Stimulated activated CD8-positive, alpha-beta memory T cell treated with anti-CD3 and anti-CD28 coated beads, Interleukin-7, amount 100 ng/mL, for 48 hours (primary cell): ENCODE measurements around the gene KCND2.

Experiments used
- DNase-seq, 2 donors: peaks; one replicate each; pipeline ENCODE4 v3.0.0-alpha.2; 2020; ENCODE audit warnings: low read depth in 1 of 2; ENCODE audit errors: extremely low read depth in 1 of 2

The KCND2 gene

DNA sequence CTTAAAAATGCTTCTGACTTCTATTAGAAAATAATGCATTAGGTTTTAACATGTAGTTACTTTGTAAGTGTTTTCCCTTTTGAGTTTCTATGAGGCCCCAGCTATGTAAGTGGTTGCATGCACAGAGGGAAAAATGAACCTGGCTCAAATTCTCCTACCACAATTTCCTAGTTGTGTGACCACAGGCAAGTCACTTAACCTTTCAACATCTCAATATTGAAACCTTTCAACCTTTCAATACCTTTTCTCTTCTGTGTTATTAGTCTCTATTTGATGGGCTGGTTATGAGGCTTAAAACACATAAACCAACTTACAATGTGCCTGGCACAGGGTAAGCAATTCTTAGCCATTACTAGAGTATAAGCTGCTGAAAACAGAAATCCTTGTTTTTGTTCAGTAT, 203.0 kb downstream of the KCND2 start:
- no peak for DNase-seq

DNA sequence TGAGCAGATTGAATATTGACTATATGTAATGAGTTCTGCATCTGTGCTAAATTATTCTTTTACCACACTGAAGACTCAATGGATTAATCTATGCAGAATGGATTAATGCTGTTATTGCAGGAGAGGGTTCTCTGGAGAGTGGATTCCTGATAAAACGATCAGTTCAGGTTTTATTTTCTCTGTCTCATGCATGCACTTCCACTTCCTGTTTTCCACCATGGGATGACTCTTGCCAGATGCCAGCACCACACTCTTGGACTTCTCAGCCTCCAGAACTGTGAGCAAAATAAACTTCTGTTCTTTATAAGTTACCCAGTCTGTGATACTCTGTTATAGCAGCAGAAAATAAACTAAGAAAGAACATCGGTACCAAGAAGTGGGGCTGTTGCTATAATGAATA, 207.5 kb downstream of the KCND2 start:
- DNase-seq, result no peak

DNA sequence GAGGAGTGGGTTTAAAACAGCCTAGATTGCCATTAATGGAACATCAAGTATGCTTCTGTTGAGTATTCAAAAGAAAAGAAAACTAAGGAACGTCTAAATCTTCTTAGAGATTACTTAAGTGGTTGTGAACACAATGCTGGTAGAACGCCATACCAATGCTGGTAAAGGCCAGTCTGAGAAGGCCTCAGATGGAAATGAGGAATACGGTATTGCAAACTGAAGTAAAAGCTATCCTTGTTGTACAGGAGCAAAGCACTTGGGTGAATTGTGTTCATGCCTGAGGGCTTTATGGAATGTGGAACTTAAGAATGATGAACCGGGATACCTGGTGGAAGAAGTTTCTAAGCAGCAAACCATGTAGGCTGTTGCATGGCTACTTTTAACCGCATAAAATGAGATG, 208.0 kb downstream of the KCND2 start:
- DNase-seq, result no peak

DNA sequence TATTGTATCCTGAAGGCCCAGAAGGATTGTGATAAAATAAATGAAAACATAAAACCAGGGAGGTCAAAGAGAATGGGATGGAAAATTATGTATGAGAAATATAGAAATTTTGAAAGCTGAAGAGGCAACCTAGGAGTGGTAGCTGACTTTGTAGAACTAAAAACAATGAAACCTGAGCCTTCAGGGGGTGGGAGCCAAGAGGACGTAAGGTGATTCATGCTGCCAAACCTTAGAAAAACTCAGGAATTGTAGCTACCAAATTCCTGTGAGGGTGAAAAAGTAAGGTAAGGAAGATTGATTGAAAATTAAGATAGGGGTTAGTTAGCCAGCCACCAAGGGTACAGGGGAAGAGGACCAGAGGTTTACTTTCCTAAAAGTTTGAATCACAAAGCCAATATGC, 213.2 kb downstream of the KCND2 start:
- DNase-seq, result no peak

DNA sequence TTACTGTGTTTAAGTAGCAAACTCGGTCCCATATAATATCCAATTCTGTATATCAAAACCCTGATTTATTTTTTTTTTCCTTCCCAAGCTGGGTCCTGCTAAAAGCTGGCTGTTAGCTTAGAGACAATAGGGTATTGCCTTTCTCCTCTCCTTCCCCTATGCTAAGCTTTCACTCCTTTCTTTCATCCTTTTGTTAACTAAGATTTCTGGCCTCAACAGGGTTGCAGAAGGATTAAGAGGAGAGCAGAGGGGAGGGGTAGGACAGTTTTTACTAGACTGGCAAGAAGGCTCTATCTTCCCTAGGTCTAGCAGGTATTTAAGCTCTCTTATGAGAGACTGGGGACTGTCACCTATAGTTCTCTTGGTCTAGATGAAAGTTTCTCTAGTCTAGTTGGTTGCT, 229.2 kb downstream of the KCND2 start:
- DNase-seq, result no peak

DNA sequence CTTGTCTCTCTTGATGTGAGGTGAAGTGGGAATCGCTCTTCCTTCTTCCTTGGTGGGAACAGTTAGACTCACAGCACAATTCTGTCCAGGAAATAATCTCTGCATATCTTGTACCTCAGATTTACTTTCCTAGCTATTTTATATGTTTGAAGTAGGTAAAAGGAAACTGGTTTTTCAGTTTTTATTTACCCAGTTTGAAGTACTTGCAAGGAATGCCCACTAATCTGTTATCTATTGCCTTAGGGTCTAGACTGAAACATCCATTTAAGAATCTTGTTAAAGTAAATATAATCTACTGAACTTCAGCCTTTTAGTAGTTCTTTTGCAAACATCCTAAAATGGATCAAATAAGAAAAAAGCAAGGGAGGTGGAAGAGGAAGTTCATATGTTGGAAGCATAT, 229.8 kb downstream of the KCND2 start:
- no peak for DNase-seq

DNA sequence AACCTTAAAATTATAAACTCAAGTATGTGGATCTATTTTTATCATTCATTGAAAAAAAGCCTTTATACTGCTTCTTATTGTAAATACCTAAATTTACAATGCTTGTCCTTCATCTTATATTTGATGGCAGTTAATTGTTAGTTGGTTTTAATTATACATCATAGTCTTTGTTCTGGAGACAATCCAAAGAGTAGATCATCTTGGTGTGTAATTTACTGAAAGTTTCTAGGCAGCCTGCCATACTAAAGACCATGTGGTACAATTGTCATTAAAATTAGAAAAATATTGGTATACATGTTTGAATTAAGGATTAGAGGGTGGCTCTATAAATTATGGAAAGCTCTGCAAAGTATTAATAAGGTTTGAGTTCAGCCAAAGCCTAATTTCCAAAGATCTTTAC, 231.4 kb downstream of the KCND2 start:
- DNase-seq, result no peak

DNA sequence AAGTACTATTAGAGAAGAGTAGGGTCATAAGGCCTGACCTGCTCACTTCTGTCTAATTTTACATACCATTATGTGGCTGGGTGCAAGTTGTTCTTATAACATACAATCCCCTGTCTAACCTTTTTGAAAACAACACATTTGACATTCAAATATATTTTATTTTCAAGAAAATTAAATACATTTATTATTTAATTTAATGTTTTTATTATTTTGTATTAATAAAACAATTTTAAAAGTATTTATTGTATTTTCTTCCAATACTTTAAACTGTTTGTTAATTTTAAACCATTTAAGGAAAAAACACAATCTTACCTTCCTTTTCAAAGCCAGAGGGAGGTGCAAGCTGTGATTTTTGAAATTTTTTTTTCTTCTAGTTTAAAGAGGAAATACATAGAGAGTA, 232.8 kb downstream of the KCND2 start:
- DNase-seq, result no peak

DNA sequence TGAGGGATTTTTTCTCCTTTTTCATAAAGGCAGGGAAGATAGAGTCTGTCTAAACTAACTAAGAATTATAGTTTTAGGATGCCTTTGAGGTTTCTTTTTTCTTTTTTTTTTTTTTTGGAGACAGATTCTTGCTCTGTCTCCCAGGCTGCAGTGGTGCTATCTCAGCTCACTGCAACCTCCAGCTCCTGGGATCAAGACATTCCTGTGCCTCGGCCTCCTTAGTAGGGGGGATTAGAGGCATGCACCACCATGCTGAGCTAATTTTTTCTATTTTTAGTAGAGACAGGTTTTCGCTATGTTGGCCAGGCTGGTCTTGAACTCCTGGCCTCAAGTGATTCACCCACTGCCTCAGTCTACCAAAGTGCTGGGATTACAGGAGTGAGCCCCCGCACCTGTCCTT, 239.7 kb downstream of the KCND2 start:
- DNase-seq, result no peak

DNA sequence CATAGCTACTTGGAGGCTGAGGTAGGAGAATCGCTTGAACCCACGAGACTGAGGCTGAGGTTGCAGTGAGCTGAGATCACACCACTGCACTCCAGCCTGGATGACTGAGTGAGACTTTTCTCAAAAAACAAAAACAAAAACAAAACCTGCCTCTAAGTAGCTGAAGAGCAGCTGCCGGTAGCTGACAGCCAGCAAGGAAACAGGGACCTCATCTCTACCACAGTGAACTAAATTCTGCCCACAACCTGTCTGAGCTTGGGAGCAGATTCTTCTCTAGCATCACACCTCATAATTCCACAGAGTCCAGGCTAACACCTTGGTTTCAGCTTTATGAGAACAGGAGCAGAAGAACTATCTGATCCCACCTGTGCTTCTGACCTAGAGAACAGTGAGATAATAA, 246.2 kb downstream of the KCND2 start:
- DNase-seq, result no peak

DNA sequence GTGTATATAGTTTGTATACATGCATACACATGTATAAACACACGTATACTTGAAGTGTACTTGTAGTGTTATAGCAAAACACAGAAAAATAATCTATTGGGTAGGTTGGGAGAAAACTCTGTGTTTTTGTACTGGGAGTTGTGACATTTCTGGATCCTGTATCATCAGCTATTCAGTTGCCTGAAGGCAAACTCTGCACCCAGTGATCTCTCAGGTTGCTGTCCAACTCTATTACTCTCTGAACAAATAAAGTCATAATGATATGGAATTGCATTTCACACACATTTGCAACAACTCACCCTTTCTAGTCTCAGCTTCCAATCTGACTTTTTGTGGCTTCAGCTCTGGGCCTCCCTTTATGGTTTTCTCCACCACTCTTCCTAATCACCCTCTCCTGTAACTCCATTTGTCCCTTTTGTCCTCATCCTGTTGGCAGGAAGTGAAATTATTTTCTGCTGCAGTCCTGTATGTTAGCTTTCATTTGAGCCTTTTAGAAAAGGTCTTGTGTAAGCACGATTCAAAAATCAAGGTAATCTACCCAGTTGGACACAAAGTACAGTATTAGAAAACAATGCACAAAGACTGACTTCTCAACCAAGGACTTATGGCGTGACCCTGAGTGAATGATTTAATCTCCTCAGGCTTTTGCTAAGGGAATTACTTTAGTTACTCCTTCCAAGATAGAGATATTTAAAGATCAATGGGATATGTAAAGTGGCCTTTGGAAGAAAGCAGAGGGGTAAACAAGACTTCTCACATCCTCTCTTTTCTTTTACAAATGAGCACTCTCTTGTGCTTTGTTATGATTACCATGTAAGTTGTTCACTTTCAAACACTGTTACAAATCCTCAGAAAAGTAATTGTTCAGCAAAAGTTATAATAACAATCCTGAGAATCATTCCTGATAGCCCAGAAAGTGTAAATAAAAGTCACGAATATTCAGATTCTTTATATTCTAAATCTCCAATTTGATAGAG, 249.1 kb downstream of the KCND2 start:
- DNase-seq, result no peak

DNA sequence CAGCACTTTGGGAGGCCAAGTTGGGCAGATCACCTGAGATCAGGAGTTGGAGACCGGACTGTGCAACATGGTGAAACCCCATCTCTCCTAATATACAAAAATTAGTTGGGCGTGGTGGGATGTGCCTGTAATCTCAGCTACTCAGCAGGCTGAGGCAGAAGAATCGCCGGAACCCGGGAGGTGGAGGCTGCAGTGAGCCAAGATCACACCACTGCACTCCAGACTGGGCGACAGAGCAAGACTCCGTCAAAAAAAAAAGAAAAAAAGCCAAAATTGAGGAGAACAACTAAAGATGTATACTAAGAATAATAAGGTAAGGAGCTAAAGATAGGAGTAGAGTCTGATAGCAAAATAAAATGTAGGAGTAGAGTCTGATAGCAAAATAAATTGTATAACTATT, 251.0 kb downstream of the KCND2 start:
- DNase-seq, result no peak

DNA sequence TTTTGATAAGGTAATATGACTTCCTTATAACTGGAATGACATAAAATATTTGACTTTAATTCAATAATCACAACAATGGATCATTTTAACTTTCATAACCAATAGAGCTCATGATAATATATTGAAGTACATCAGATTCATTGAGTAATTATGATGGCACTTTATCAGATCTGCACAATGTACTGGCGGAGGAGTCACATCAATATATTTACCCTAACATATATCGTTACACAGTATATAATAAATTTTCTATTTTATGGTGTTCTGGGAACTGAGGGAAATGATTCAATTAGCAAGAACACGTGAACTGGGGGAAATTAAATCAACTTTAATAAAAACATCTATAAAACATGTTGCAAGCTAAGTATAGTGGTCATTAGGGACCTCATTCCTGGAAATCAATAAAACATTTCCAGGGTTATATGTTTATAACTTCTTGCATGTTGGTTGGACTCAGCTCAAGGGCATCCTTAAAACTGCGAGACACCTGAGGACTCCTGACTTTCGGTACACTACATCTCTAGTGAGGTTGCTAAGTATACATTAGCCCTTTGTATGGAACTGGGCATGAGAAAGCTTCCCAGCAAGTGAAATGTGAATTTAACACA, 254.0 kb downstream of the KCND2 start:
- no peak for DNase-seq

DNA sequence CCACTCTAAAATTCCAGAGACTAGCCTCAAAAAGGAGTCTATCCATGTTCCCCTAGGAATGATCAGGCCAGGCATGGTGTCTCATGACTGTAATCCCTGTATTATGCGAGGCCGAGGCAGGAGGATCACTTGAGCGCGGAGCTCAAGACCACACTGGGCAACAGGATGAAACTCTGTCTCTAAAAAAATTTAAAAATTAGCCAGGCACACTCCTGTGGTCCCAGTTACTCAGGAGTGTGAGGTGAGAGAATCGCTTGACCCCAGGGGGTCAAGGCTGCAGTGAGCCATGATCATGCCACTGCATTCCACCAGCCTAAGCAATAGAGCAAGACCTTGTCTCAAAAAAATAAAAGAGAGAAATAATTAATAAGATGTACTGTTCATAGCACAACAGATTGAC, 256.8 kb downstream of the KCND2 start:
- no peak for DNase-seq

DNA sequence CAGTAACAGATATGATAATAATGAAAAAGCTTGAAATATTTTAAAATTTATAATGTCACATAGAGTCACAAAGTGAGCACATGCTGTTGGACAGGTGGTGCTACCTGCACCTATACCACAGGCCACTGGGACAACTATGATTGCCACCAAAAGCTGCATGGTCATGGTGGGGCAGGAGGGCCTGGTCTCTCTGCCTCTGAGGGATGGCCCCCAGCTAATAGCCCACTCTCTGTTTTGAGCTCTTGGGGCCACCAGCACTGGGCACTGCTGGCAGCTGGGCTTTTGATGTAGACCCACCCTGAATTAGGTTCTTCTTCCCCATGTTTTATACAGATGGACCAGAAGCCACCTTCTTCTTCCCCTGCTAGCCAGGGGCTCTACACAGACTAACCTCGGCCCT, 265.4 kb downstream of the KCND2 start:
- DNase-seq, result no peak

DNA sequence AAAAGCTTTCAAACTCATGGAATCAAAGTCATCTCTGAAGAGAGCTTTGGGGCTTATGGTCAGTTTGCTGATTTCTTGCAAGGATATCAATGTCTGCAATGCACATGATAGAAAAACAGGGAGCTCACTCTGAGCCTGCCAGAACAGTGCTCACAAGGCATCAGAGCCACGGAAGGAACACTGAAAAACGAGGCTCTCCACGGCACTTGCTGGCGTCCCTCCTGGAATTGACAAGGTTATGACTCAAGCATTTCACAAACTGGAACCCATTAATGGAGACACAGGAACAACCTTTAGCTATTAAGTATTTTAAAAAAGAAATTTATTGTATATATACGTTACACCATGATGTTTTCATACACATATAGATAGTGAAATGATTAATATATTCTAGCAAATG, 266.3 kb downstream of the KCND2 start:
- no peak for DNase-seq

DNA sequence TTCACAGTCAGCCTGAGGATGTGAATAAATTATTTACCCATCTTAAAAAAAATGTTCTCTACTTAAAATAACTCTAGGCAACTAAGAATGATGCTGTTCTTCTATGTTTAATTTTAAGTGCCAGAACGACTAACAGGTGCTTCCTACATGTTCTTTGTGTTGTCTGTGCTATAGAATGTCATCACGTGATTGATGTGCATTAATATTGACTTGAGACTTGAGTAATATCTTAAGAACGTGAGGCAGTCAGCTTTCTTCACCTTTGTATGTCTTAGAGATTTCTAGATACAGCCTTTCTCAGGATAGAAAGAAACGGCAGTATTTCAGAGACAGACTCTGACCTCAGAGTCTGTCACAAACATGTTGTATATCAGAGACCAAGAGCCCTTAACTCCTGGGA, 274.6 kb downstream of the KCND2 start:
- DNase-seq, result no peak

DNA sequence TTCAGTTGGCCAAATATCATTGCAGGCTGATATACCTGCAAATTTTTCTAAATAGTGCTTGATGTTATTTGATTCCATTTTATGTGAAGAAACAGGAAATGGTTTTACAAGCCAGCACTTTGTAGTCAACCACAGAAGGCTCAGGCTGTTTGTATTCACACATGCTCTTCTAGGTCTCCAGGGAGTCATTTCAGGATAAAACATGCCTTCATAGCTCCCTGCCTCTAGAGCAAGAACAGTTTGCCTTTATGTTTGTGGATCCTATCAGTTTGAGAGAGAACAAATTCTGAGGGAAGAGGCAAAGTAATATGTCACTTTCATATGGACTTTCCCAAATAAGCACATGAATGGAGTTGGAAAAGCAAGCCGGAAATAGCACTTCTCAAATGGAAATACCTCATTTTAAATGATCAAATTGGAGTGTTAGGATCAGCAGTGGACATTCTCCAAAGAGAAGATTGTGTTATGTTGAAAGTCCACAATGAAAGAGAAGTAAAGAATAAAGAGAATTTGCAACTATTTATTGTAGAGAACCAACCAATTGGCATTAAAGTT, 277.6 kb downstream of the KCND2 start:
- no peak for DNase-seq

DNA sequence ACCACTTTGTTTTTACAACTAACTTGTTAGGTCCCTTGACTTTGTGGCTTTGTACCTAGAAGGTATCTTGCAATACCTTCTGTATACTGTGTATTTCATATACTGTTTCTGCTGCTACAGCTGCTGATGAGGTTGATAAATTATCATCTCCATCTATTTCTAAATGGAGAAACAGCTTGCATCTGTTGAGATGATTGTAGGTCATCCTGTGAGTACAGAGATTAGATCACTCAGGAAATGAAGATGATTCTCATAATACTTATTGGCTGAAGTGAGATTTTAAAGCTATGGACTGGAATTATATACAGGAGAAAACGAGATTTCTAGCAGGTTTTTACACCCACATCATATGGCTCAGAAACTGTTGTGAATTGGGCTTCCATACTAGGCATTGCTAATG, 280.5 kb downstream of the KCND2 start:
- no peak for DNase-seq

DNA sequence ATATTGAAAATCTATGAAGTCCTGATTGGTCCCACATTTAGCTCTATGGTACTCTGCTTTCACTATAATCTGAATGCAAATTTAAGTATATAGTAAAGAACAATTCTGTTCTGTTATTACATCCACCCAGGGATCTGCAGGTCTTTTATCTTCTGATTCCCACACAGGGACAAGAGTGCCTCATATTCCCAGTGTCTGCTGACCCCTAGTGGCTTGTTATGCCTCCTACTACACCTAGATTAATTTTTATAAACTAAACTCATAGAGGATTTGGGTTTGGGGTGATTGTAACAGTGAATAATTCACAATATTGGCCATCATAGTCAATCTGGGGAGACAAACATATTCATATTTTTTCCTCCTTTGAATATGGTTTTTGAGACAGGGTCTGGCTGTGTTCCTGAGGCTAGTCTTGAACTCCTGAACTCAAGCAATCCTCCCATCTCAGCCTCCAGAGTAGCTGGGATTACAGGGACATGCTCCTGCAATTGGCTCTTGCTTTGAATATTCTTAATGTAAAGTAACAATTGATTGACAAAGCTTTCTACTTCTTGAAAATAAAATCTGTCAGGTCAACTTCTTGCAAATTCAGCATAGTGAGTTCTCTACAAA, 282.1 kb downstream of the KCND2 start:
- DNase-seq, result no peak

DNA sequence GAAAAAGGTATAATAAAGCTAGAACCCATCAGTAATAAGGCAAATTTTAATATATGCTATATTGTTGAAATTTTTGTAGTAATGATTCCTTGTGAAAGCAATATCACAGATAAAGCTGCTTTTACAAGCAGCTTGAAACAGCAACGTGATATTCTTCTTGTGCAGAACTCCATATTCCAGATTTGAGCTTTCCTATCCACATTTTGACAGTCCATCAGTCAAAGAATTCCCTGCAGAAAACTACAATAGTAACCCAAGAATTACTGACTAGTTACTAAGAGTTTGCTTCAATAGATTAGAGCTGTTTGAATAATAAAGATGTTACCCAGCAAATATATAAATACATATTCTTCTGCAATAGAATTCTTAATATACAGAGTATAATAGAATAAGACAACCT, 291.2 kb downstream of the KCND2 start:
- DNase-seq, result no peak

DNA sequence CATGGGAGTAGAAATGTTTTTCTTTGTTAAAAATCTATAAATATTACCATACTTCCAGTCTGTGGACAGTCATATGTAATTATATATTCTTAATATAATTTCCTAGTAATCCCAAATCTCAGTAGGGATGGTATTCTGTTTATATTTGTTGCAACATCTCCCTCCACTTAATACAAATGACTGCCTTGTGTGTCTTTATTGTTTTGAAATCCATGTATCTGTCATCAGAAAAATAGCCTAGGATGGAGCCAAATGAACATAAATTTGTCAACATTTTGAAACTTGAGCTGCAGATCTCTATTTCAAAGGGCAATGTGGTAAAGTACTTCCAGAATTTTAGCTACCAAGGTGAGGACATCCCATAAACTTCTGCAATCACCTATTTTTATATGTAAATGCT, 294.2 kb downstream of the KCND2 start:
- DNase-seq, result no peak
